Measurements from ENCODE around the gene LAPTM5. TPM values are rescaled to one million over a fixed set of nuclear protein-coding genes. Genes with fewer than 3 reads are reported as not detected.

The LAPTM5 gene
- total and polyA plus RNA-seq, 10 of the 15 experiments (the other 5 are each of a cell fraction or from before 2014, with no cell fraction given), result 24.1 to 1,034 (median 687) TPM

DNA sequence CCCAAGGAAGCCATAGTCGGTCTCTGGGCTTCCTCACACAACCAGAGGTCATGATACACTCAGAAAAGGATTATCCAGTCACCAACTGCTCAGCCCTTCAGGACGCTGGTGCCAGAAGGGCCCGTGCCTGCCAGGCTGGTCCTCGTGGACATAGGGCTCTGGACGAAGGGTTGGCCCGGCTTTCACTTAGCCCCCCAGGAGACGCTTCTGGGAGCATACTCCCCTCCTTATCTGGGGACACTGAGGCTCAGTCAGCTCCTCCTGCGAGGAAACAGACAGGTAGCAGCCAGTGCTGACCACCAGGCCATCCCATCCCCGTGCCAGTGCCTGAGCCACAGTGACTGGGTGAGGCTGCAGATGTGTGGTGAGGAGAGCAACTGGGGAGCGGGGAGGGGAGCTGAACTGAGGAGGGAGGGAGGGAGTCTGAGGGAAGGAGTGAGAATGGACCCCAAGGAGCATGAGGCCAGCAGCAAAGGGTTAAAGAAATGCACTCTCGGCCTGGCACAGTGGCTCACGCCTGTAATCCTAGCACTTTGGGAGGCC lies 17.9 kb upstream of the LAPTM5 start:
- Histone ChIP-seq H2AFZ (ENCODE audit: control insufficient read depth, low read depth, low read length) (no peak overlapping the region), H3K79me2 (ENCODE audit: control insufficient read depth, insufficient read depth, low read length) (no peaks in the 10 kb centered on the region; the same call in none of the 2 replicates), H3K9ac (ENCODE audit: control insufficient read depth, insufficient read depth, low read length) (no peak overlapping the region), H3K4me1 (ENCODE audit: control insufficient read depth, insufficient read depth, low read length) (peaks cover 18% of the 10 kb centered on the region), H4K20me1 (ENCODE audit: control insufficient read depth, insufficient read depth) (no peaks in the 10 kb centered on the region), H3K27ac (ENCODE audit: control insufficient read depth, insufficient read depth) (no peak overlapping the region), H3K36me3 (ENCODE audit: control insufficient read depth in 2 of 2, insufficient read depth in 2 of 2, low read length in 1 of 2) (no peaks in the 10 kb centered on the region), H3K27me3 (replicated peaks in 1 of 2; ENCODE audit: control insufficient read depth in 2 of 2, insufficient read depth in 2 of 2, low read length in 1 of 2) (no peaks in the 10 kb centered on the region), H3K9me3 (replicated peaks; ENCODE audit: control insufficient read depth, insufficient read depth, low read length) (no peaks in the 10 kb centered on the region), H3K4me2 (ENCODE audit: control insufficient read depth, insufficient read depth) (no peak overlapping the region), H3K4me3 (no peak overlapping the region)
- in situ Hi-C loops (cut with MboI) (loop anchor here (10.0 kb wide), 1 partner anchor 51 kb away; the partner anchor contains the start of gene MATN1), intact Hi-C loops (cut with micrococcal nuclease; ENCODE audit: unreplicated experiment) (loop anchor here (5.0 kb wide), 1 partner anchor 33 kb away; no protein-coding TSS in a partner anchor)
- FAIRE-seq (no peak), ATAC-seq (no peak), DNase-seq (ENCODE audit: low read depth, low spot score) (no peak)
- ChIA-PET POLR2A (interaction anchor here (0.7 to 1.5 kb wide), 2 partner anchors 23 to 57 kb away, joined by 3 to 6 read pairs; no protein-coding TSS in a partner anchor), RAD21 (ENCODE audit: unreplicated experiment) (interaction anchor here (4.8 kb wide), 1 partner anchor 56 kb away, joined by 18 read pairs; no protein-coding TSS in a partner anchor), SMC1A (ENCODE audit: uncharacterized antibody, unreplicated experiment) (interaction anchor here (5.2 kb wide), 1 partner anchor 56 kb away, joined by 26 read pairs; no protein-coding TSS in a partner anchor), CTCF (interaction anchor here (0.5 kb wide), 1 partner anchor 395 kb away, joined by 3 read pairs; no protein-coding TSS in a partner anchor)
- WGBS (ENCODE audit: insufficient coverage, insufficient replicate concordance, low lambda C conversion rate, missing lambda C conversion rate), result 75% methylated on average over 12 of the region's 12 CpGs
- TF ChIP-seq SUPT20H (IDR thresholded peaks at IDR 0.05; ENCODE audit: borderline replicate concordance, control insufficient read depth, low read depth, low read length) (no peak), NFIC (IDR thresholded peaks at IDR 0.05; ENCODE audit: low read depth, low read length) (no peak), EP300 (IDR thresholded peaks at IDR 0.05; ENCODE audit: borderline replicate concordance in 1 of 2, control insufficient read depth in 1 of 2, low read depth in 2 of 2, low read length in 2 of 2) (no peak), ZNF24 (IDR thresholded peaks at IDR 0.05) (no peak), MTA3 (IDR thresholded peaks at IDR 0.05; ENCODE audit: borderline replicate concordance, low read length) (no peak), RB1 (IDR thresholded peaks at IDR 0.05; ENCODE audit: borderline replicate concordance) (no peak), KLF5 (IDR thresholded peaks at IDR 0.05; ENCODE audit: partially characterized antibody) (no peak), RAD21 (IDR thresholded peaks at IDR 0.05; ENCODE audit: insufficient read depth, low read depth, low read length) (no peak), ZBTB40 (IDR thresholded peaks at IDR 0.05; ENCODE audit: borderline replicate concordance) (no peak), TCF12 (IDR thresholded peaks at IDR 0.05; ENCODE audit: low read depth, low read length) (no peak), TBL1XR1 (IDR thresholded peaks at IDR 0.05; ENCODE audit: low read depth, low read length) (no peak), SMC3 (IDR thresholded peaks at IDR 0.05; ENCODE audit: borderline replicate concordance, low read length) (no peak), POLR2AphosphoS5 (IDR thresholded peaks at IDR 0.05; ENCODE audit: low read length) (no peak), ZNF622 (IDR thresholded peaks at IDR 0.05) (no peak)
- no TSS peak for BruUV-seq (replicated peaks)

All from GM12878 (cell line).